GM21529 (cell line): ENCODE measurements around the gene CASKIN2.

ENCODE experiments used
- ATAC-seq: cut with Tn5 transposase; IDR thresholded peaks from one replicate; pipeline ENCODE4 v1.9.1; 2021; ENCODE audit not compliant: unreplicated experiment

The CASKIN2 gene

GRCh38 chr17:75515496-75516254 is at the start of gene CASKIN2:
TSS of gene CASKIN2 (minus strand) at chr17:75515537. CDS start at chr17:75513804, 1,733 bp downstream.
- ATAC-seq: peak; percentile 46

GRCh38 chr17:75565066-75565465 is 49.7 kb upstream of the CASKIN2 start:
- ATAC-seq: no peak

- no peak for ATAC-seq
Observed at GRCh38 chr17:75564195-75564594, 48.9 kb upstream of the CASKIN2 start.

GRCh38 chr17:75563063-75563758 is 47.9 kb upstream of the CASKIN2 start:
- ATAC-seq: no peak

GRCh38 chr17:75561927-75562603 is 46.7 kb upstream of the CASKIN2 start:
- no peak for ATAC-seq

- ATAC-seq: no peak
Observed at GRCh38 chr17:75559958-75560533, 44.7 kb upstream of the CASKIN2 start.

GRCh38 chr17:75558666-75559530 is 43.6 kb upstream of the CASKIN2 start:
- no peak for ATAC-seq

- no peak for ATAC-seq
Observed at GRCh38 chr17:75557852-75558665, 42.7 kb upstream of the CASKIN2 start.

GRCh38 chr17:75557075-75557851 is 41.9 kb upstream of the CASKIN2 start:
- no peak for ATAC-seq

GRCh38 chr17:75555679-75556153 is 40.4 kb upstream of the CASKIN2 start:
- no peak for ATAC-seq

GRCh38 chr17:75553295-75554110 is 38.2 kb upstream of the CASKIN2 start:
- no peak for ATAC-seq

GRCh38 chr17:75552425-75553294 is 37.3 kb upstream of the CASKIN2 start:
- ATAC-seq: no peak

GRCh38 chr17:75551266-75551665 is 35.9 kb upstream of the CASKIN2 start:
- no peak for ATAC-seq

- no peak for ATAC-seq
Observed at GRCh38 chr17:75550139-75550465, 34.8 kb upstream of the CASKIN2 start.

GRCh38 chr17:75549246-75550138 is 34.2 kb upstream of the CASKIN2 start:
- no peak for ATAC-seq

- ATAC-seq: no peak
Observed at GRCh38 chr17:75548813-75549212, 33.5 kb upstream of the CASKIN2 start.
